Ammon's horn (tissue), 1 donor: Measurements from ENCODE around the gene SAMD4A.
"Not testable (repeated sequence)": the region's sequence is repeated elsewhere in the genome, so short reads cannot be mapped to it uniquely, and the experiment has no call there.

Experiments used
- DNase-seq: peaks from one replicate; pipeline ENCODE4 v3.0.0-alpha.2; 2016; ENCODE audit warnings: low spot score

The SAMD4A gene

DNA sequence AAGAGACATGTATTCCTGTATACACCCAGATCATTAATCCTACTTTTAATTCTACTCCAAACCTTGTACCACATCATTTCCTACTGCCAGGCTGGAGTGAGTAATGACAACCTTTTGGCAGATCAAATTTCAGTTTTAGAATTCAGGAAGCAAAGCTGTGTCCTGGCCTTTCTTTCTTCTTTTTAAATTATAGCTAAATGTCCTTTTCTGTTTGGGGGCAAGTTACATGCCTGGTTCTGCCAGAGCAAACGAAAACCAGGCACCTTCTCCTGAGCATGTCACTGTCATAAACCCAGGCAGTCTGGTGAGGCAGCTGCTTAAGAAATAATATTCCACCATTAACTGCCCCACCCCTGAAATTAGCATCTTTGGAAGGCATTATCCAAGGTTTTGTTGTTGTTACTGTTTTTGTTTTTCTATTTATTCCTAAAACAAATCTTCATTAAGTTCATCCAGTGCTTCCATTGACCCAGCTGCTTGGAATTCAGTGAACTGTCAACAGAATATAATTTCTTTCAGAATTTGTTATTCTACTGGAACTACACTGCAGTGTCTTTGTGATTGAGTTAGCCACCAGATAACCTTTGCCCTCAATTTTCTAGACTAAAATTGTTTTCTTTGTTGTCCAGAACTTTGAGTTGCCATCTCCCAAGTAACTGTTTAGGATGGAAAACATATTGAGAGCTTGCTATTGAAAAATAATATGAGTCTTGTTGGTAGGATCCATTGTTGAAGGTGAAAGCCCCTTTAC is 33.2 kb downstream of the SAMD4A start:
- DNase-seq, result no peak

DNA sequence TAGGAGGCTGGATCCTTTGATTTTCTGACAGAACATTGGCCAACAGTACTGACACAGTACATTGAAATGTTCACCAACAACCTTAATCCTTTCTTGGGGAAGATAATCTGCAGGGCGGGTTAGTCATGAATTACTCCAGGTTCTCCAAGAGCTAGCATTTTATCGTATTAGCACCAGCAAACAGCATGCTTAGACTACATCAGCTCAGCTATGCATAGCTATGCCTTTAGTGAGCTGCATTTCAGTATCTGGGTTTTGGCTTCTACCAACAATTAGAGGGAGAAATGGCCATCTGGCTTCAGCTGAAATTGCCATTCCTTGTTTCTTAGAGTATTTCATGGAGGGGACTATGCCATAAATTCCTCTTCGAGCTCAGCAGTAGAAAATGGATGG is 33.8 kb downstream of the SAMD4A start:
- no peak for DNase-seq

DNA sequence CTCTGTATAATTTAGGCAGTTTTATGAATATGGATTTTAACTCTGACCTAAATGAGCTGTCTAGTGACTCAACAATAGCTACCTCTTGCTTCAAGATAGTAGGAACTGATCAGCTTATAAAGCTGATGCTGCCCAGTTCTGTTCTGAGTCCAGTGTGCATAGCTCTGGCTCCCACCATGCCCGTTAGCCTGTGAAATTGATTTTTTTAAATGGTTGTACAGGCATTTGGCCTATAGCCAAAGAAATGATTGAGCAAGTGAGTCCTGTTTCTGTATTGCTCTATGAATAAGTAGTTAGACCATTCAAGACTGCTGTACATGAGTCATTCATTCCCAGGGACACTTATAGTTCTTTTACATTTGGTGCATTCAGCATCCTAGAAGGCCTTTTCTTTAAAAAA is 36.4 kb downstream of the SAMD4A start:
- no peak for DNase-seq

DNA sequence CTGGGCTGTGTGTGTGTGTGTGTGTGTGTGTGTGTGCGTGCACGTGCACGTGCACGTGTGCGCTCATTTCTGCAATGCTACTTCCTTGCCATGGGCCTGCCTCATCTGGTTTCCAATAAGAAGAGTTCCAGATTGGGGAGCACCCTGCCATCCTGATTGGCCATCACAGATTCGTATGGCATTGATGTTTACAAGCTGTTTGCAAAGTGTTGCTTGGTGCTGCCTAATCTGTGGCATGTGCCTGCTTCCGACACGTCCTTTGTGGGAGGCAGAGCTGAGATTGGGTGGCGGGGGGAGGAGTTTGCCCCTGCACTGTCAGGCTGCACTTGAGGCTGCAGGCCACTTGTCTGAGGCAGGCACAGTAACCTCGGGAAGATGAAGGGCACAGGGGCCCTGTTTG is 39.2 kb downstream of the SAMD4A start:
- peak; percentile 25 for DNase-seq

DNA sequence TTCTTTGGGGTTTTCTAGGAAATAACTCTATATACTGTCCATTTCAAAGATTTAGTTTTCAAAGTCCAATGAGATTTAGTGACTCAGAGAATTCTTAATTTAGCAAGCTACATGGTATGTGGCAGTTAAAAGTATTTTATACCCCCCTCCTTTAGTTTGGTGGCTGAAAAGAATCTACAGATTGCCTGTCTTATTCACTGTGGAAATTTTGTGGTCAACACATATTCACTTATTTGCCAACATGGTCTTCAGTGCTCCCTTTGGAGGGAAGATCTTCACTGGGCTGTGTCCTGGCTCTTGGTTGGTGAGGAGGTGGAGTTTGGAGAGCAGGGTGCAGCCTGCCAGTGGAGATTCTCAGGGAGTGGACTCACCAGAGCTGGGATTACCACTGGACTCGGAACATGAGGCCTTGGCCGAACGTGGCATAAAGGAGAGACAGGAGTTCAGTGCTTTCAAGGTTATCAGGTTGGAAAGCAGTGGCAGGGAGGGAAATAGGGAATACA is 39.8 kb downstream of the SAMD4A start:
- no peak for DNase-seq

DNA sequence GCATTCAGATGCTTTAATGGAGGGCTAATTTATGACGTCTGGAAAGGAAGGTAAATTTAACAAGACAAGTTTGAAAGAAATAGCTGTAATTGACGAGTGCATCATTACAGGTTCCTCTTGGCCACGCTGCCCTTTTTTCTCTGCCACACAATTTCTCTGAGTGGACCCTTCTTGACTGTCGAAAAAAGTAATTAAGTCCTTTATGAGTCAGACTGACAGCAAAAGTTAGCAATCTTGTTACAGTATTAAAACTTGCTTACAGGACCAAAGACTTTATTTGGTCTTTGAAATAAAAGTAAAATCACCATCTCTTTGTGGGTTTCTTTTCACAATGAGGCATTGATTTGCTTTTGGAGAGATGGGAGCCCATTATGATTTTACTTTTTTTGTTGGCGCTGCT is 42.6 kb downstream of the SAMD4A start:
- no peak for DNase-seq

DNA sequence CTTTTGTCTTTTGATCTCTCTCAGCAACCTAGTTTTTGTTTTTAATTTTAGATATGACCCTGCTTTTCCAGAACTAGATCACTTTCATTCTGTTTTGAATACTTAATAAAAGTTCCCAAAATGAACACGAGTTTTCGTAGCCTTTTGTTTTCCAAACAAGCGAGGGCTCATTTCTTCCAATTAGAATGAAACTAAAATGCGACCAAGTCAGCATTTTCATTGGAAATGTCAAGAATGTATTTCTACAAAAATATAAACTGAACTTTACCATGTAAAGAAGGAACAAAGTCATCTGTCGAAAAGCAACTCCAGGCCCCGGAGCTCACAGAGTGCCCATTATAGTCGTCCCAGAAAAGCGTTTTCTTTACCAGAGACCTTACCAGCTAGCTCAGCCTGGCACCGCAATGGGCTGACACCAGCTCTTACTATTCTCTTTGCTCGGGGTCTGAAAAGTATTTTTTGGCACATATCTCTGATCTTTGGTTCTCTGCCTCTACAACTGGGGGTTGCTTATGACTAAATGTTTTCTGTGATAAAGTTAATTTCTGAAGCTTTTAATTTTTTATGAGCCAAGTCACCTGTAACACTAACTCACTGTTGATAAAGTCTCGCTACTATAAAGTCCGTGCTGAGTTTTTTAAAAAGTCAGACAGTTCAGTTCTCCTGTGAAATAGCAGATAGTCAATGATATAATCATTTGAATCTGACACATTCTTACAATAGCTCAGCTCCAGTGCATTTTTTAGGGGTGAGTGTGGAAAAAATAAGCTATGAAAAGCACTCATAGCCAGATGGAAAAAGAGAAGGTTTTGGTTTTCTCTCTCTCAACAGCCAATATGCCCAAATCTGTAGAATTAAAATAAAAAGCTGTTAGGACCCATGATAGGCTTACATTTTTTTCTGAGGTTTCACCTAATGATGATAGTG is 43.4 kb downstream of the SAMD4A start:
- DNase-seq, result peak; percentile 38

DNA sequence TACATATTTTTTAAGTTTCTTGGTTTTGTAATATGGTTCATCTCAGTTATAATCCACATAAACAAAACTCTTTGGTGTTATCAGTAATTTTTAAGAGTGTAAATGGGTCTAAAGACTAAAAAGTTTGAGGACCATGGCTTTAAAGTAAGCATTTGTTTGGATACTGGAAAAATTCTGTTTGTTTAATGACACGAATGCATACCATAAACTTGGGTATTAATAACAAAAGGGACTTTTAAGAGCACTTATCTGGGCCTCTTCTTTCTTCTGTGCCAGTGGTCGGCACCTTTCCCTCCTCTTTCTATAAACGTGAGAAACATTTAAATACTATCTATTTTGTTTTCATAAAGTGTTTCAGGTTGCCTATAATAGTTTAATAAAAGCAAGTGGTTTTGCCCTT is 47.4 kb downstream of the SAMD4A start:
- no peak for DNase-seq

DNA sequence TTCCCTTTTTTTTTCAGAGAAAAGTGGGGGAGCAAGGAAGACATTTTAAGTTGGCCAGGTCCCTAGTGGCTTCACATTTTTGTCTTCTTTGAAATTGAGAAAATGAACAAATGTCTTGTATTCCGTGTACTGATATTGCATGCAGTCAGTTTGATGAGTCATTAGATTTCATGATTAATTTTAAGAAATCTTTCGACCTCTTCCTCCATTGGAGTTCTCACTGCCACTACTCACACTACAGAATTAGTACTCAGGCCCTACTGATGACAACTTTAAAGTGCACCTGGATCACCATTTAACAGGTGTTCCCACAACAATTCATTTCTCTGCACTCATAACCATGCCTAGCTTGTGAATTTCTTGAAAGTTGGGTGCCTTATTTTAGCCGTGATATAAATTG is 50.5 kb downstream of the SAMD4A start:
- DNase-seq, result no peak

DNA sequence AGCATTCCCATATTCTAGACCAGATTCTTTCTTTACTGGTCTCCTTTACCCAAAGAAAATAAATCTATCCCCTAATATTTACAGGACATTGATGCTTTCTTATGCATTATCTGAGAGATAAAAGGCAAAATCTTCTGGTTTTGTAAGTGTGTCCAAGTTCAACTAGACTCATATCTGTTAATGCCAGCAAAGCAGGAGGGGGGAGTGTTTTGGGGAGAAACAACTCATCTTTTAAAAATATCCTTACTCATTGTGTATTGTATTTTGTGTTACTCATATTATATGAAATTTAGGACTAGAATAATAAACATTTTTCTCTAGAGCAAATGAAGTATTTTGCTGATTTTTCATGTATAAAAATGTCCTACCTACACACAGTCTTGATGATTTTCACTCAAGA is 54.8 kb downstream of the SAMD4A start:
- no peak for DNase-seq

DNA sequence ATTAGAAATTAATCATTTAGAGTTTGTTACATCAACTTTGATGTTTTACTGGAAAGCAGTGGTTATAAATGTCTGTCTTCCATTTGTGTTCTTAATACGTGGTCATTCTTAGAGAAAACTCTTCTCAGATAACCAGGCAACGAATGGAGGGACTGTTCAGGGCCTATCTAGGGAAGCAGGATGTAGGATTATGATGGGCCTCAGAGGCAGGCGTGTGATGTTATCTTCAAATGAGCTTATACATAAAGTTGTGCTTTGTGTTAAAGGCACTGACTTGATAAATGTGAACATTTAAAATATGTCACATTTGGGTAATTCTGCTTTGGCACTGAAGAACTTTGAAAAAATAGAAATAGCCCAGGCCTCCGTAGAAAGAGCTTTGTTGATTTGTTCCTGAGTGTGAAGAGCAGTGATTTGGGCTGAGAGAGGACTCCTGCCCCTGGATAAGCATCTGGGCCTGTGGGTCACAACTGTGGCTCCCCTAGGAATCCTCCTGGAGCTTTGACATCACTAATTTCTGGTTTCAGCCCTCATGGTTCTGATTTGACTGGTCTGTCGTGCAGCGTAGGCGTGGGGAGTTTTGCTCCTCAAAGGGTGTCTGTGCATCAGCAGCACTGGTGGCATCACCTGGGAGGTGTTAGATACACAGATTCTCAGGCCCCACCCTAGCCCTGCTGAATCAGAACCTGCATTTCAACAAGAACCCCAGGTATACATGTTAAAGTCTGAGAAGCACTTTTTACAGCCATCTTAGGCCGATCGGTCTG is 55.4 kb downstream of the SAMD4A start:
- DNase-seq, result no peak

DNA sequence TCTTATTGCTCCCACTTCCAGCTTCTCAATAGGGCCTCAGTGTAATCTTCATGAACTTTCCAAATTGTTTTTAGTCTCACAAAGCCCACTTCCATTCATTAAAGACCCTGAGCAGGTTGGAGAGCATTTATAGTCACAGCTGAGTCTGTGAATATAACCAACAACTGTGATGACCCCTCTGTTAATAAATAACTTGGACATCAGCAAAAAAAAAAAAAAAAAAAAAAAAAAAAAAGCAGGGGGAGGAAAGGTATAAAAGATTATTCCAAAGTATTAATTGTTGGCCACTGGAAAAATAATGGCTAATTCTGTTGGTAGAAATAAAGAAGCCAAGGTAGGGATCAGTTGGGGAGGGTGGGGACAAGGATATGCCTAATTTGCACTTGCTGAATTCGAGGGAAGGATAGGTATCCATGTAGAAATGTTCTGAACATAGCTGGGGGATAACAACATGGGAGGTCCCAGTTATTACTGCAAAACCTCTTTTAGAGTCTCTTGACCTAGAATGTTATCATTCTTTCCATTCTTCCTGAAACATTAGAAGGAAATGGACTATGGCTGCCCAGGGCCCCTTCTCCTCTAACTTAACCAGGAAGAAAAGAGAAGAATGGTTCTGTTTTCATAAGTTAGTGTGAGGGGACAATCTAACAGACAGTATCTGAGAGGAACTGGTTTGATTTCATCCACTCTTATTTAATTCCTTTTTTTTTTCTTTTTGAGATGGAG is 56.5 kb downstream of the SAMD4A start:
- DNase-seq, result no peak

DNA sequence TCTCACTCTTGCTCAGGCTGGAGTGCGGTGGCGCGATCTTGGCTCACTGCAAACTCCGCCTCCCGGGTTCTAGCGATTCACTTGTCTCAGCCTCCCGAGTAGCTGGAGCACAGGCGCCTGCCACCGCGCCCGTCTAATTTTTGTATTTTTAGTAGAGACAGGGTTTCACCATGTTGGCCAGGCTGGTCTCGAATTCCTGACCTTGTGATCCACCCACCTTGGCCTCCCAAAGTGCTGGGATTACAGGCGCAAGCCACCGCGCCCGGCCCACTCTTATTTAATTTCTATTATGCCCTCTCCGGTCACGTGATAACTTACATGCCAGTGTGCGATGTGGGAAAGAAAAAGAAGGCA is 57.1 kb downstream of the SAMD4A start:
- DNase-seq, result not testable (repeated sequence)

DNA sequence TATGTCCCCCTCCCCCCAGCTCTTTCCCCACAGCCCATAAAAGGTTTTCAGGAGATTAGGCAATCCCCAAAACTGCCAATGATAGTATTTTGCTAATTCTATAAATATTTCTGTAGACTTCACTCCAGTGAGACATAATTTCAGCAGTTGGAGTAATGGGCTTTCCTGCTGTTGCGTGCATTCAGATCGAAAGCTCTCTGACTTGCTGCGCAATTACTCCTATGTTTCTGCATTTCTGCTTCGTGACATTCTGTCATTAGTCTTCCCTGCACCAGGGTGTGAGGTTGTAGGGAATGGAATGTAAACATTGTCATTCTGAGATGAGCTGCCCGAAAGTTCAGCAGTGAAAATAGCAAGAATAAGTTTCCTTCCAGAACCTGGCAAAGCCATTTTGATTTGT is 58.2 kb downstream of the SAMD4A start:
- no peak for DNase-seq

DNA sequence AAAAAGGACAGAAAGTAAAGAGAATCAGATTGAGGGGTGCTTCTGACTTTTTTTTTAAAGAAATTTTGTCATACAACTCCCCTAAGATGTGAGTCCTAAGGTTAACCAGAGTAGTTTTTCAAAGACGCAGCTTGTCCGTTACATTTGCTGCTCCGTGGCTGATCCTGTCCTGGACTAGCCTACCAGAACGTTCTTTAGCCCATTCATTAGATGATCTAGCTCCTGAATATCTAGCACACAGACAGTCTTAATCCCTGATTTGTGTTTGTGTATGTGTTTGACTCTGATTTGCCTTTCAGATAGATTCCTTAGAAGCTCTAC is 60.3 kb downstream of the SAMD4A start:
- DNase-seq, result peak; percentile 39

DNA sequence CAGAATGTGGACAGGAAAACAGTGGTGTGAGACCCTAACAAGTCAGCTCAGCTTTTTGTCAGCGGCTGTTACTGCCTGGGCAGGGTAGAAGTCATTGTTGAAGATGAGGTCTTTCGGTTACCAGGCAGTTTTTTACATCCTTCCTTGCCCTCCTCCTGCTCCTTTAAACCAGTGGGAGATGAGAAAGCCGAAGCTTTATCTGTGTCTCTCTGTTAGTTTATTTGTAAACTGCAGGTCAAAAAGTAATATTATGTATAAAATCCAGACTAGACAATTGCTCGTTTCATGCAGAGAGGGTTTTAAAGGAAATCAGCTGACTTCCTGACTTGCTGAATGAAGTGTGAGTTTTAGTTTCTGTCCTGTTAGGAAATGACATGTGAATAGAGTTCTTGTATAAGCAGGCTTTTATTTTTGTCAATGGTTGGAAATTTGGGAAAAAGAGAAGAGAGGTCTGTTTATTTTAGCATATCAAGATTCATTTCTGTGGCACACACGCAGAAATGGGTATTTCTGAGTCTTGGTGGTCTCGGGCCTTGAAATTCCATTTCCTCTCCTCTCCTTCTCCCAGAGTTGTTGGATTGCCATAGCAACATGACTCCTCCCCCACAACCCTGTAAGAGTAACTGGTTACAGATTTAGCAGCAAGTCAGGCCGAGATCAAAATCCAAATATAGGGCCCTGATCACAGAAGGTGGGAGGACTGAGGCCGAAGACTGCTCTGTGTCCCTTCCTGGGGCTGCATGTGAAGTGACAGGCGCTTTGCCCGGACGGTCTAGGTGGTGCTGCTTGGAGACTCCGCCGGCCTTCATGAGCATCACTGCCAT is 60.8 kb downstream of the SAMD4A start:
- peak; percentile 72 for DNase-seq

DNA sequence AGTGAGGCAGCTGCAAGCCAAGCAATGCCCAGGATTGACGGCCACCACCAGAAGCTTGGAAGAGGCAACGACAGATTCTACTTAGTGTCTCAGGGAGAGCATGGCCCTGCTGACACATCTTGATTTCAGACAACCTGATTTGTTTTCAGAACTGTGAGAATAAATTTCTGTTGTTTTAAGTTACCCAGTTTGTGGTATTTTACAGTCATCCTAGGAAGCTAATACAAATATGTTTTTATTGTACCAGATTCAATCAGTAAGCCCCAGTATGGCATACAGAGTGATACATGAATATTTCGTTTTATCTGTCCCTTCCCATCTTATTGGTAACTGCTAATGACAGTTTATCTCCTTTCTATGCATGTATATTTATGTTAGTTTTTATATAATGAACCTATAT is 62.3 kb downstream of the SAMD4A start:
- no peak for DNase-seq

DNA sequence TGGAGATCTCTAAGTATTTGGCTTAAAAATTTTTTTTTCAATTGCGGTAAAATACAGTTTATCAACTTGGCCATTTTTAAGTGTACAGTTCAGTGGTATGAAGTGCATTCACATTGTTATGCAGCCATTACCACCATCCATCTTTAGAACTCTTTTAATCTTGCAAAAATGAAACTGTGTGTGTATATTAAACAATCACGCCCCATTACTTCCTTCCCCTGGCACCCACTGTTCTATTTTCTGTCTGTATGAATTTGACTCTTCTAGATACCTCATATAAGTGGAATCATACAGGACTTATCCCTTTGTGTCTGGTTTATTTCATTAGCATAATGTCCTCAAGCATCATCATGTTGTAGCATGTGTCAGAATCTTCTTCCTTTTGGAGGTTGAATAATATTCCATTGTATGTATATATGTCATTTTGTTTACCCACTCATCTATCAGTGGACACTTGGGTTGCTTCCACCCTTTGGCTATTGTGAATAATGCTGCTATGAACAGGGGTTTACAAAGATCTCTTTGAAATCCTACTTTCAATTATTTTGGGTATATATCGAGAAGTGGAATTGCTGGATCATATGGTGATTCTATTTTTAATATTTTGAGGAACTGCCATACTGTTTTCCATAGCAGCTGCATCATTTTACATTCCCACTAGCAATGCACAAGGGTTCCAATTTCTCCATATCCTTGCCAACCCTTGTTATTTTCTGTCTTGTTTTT is 62.9 kb downstream of the SAMD4A start:
- DNase-seq, result no peak

DNA sequence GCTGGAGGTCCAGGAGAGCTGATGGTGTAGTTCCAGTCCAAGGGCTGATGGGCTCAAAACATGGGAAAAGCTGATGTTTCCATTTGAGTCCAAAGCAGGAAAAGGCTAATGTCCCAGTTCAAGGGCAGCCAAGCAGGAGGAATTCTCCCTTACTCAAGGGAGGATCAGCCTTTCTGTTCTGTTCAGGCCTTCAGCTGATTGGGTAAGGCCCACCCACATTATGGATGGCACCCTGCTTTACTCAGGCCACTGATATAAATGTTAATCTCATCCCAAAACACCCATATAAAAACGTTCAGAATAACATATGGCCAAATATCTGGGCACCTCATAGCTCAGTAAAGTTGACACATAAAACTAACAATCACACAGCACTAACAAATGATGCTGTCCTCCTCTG is 64.1 kb downstream of the SAMD4A start:
- no peak for DNase-seq

DNA sequence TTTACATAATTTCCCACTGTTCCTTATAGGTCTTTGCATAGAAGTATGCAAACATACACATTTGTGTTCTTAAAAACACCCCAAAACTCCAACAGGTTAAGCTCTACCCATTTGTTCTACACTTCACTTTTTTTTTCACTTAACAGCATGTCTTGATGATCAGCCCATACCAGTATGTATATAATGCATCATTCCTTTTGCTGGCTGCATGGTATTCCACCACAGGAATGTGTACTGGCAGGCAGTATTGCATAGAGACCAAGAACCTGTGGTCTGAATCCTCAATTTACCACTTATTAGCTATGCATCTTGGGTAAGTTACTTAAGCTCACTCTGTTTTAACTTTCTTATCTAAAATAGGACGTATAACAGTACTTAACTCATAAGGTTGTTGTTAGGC is 65.5 kb downstream of the SAMD4A start:
- DNase-seq, result no peak
